Measurements from ENCODE around the gene FUCA2.

The FUCA2 gene

GRCh38 chr6:143529095-143529494, 17.6 kb upstream of the FUCA2 start:
- H3K9ac ChIP-seq (ENCODE audit: low read length), result 0 out of 2 replicates have a peak overlapping the region, but pooled peaks have one; percentile 29
- TF ChIP-seq CTCF (IDR thresholded peaks at IDR 0.05; ENCODE audit: low read depth, low read length) (peak; percentile 56), EZH2phosphoT487 (IDR thresholded peaks at IDR 0.05; ENCODE audit: low read depth) (no peak)

GRCh38 chr6:143528164-143528811, 16.8 kb upstream of the FUCA2 start:
- peak overlapping the region; percentile 44; the same call in 1 of the 2 replicates for H3K27ac ChIP-seq (ENCODE audit: low read length)
- peak overlapping the region; percentile 29; the same call in 1 of the 2 replicates for H3K9ac ChIP-seq (ENCODE audit: low read length)
- H3K36me3 ChIP-seq (replicated peaks; ENCODE audit: low read depth, low read length), result no peaks in the 10 kb centered on the region
- H3K27me3 ChIP-seq (ENCODE audit: low read depth, low read length), result no peaks in the 10 kb centered on the region
- H3K4me3 ChIP-seq (ENCODE audit: low read length), result peak overlapping the region; percentile 24; the same call in 1 of the 2 replicates
- H4K20me1 ChIP-seq (ENCODE audit: insufficient read depth, low read length), result no peaks in the 10 kb centered on the region
- H3K4me2 ChIP-seq (ENCODE audit: low read length), result peak overlapping the region; percentile 63
- peak overlapping the region; percentile 78 for H2AFZ ChIP-seq (ENCODE audit: low read depth, low read length)
- H3K4me1 ChIP-seq (ENCODE audit: low read length), result peaks cover 16% of the 10 kb centered on the region
- H3K79me2 ChIP-seq (ENCODE audit: low read length), result no peaks in the 10 kb centered on the region
- no peaks in the 10 kb centered on the region for H3K9me3 ChIP-seq (ENCODE audit: insufficient read depth, low read length)
- TF ChIP-seq CTCF (IDR thresholded peaks at IDR 0.05; ENCODE audit: low read depth, low read length), result no peak
- no peak for TF ChIP-seq EZH2phosphoT487 (IDR thresholded peaks at IDR 0.05; ENCODE audit: low read depth)

More at GRCh38 chr6:143529095-143529494, 17.6 kb upstream of the FUCA2 start:
- H3K27me3 ChIP-seq (ENCODE audit: low read depth, low read length), result no peaks in the 10 kb centered on the region
- H3K4me3 ChIP-seq (ENCODE audit: low read length), result 0 out of 2 replicates have a peak overlapping the region, but pooled peaks have one; percentile 24
- H2AFZ ChIP-seq (ENCODE audit: low read depth, low read length), result no peak overlapping the region; the same call in 1 of the 2 replicates
- H3K4me1 ChIP-seq (ENCODE audit: low read length), result peaks cover 16% of the 10 kb centered on the region
- peak overlapping the region; percentile 63 for H3K4me2 ChIP-seq (ENCODE audit: low read length)
- H3K27ac ChIP-seq (ENCODE audit: low read length), result peak overlapping the region; percentile 44; the same call in 1 of the 2 replicates
- no peaks in the 10 kb centered on the region for H3K9me3 ChIP-seq (ENCODE audit: insufficient read depth, low read length)
- no peaks in the 10 kb centered on the region for H3K36me3 ChIP-seq (replicated peaks; ENCODE audit: low read depth, low read length)
- no peaks in the 10 kb centered on the region for H4K20me1 ChIP-seq (ENCODE audit: insufficient read depth, low read length)
- no peaks in the 10 kb centered on the region for H3K79me2 ChIP-seq (ENCODE audit: low read length)

- Histone ChIP-seq H2AFZ (ENCODE audit: low read depth, low read length) (no peak overlapping the region), H3K79me2 (ENCODE audit: low read length) (no peaks in the 10 kb centered on the region), H3K27ac (ENCODE audit: low read length) (no peak overlapping the region), H3K4me1 (ENCODE audit: low read length) (peaks cover 16% of the 10 kb centered on the region), H3K9me3 (ENCODE audit: insufficient read depth, low read length) (no peaks in the 10 kb centered on the region), H4K20me1 (ENCODE audit: insufficient read depth, low read length) (no peaks in the 10 kb centered on the region), H3K4me3 (ENCODE audit: low read length) (no peak overlapping the region), H3K9ac (ENCODE audit: low read length) (no peak overlapping the region), H3K27me3 (ENCODE audit: low read depth, low read length) (no peaks in the 10 kb centered on the region), H3K4me2 (ENCODE audit: low read length) (no peak overlapping the region), H3K36me3 (replicated peaks; ENCODE audit: low read depth, low read length) (no peaks in the 10 kb centered on the region)
- TF ChIP-seq EZH2phosphoT487 (IDR thresholded peaks at IDR 0.05; ENCODE audit: low read depth) (no peak), CTCF (IDR thresholded peaks at IDR 0.05; ENCODE audit: low read depth, low read length) (no peak)
These were observed 16.2 kb upstream of the FUCA2 start for GRCh38 chr6:143527677-143528076.

- H3K27ac ChIP-seq (ENCODE audit: low read length), result no peak overlapping the region
- TF ChIP-seq EZH2phosphoT487 (IDR thresholded peaks at IDR 0.05; ENCODE audit: low read depth) (no peak), CTCF (IDR thresholded peaks at IDR 0.05; ENCODE audit: low read depth, low read length) (no peak)
- H3K27me3 ChIP-seq (ENCODE audit: low read depth, low read length), result no peaks in the 10 kb centered on the region
- no peaks in the 10 kb centered on the region for H3K79me2 ChIP-seq (ENCODE audit: low read length)
- no peaks in the 10 kb centered on the region for H4K20me1 ChIP-seq (ENCODE audit: insufficient read depth, low read length)
- peaks cover 16% of the 10 kb centered on the region for H3K4me1 ChIP-seq (ENCODE audit: low read length)
- H3K9me3 ChIP-seq (ENCODE audit: insufficient read depth, low read length), result no peaks in the 10 kb centered on the region
- H2AFZ ChIP-seq (ENCODE audit: low read depth, low read length), result no peak overlapping the region
- H3K36me3 ChIP-seq (replicated peaks; ENCODE audit: low read depth, low read length), result no peaks in the 10 kb centered on the region
- no peak overlapping the region for H3K9ac ChIP-seq (ENCODE audit: low read length)
- H3K4me2 ChIP-seq (ENCODE audit: low read length), result no peak overlapping the region
- no peak overlapping the region for H3K4me3 ChIP-seq (ENCODE audit: low read length)
These were observed 13.8 kb upstream of the FUCA2 start for GRCh38 chr6:143525356-143525755.
